ENCODE data around the gene KIAA1210. TPM values are rescaled to one million over a fixed set of nuclear protein-coding genes. Genes with fewer than 3 reads are reported as not detected.
A peak's percentile ranks its signal among the peaks of the same experiment; 100 is the strongest.

The KIAA1210 gene
- total and polyA plus RNA-seq, 2 of the 4 experiments (the other 2 are of a cell fraction), result not detected

DNA sequence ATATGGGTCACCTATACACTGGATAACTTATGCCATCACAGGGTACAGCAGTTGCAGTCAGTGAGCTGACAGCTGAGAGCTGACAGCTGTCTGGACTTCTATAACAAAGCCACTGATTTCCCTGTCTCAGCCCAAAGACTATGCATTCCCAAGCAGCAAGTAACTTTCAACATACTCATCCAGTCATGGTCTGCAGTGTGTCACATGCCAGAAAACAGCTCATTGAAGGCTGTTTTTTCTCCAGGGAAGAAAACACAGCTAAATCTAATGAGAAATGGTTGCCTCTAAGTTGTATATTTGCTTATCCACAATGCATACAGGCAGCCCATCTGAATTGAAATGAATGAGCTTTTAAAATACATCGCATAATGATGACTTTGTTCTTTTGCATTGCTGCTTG lies 6.3 kb downstream of the KIAA1210 start:
- DNase-seq, result peak; percentile 31
- H2BK120ac ChIP-seq (ENCODE audit: low read depth, low read length), result no peak overlapping the region
- no peaks in the 10 kb centered on the region for H3K79me1 ChIP-seq (ENCODE audit: low read depth in 1 of 2, low read length in 2 of 2)
- H4K8ac ChIP-seq (ENCODE audit: low read depth in 2 of 2, low read length in 2 of 2), result no peak overlapping the region
- no peaks in the 10 kb centered on the region for H3K9me1 ChIP-seq (ENCODE audit: insufficient read depth, low read length)
- no peak overlapping the region for H4K91ac ChIP-seq (ENCODE audit: insufficient read depth, low read depth, low read length)
- no peak overlapping the region for H3K23ac ChIP-seq (ENCODE audit: low read depth, low read length)
- no peaks in the 10 kb centered on the region for H3K4me1 ChIP-seq (ENCODE audit: control insufficient read depth, insufficient read depth, low read length)
- H2BK15ac ChIP-seq (ENCODE audit: low read depth, low read length), result no peak overlapping the region
- no peak overlapping the region for H3K56ac ChIP-seq (ENCODE audit: extremely low read depth, insufficient read depth, low read length)
- no peak overlapping the region for H2BK5ac ChIP-seq (ENCODE audit: low read depth, low read length, poor library complexity, severe bottlenecking)
- TF ChIP-seq MXI1 (IDR thresholded peaks at IDR 0.05; ENCODE audit: borderline replicate concordance, low read depth, low read length), result no peak
- no peak for TF ChIP-seq MAZ (IDR thresholded peaks at IDR 0.05; ENCODE audit: borderline replicate concordance, low read depth, low read length)
- no peak for TF ChIP-seq MAFK (IDR thresholded peaks at IDR 0.05; ENCODE audit: low read depth, low read length)
- TF ChIP-seq RFX5 (IDR thresholded peaks at IDR 0.05; ENCODE audit: low read depth, low read length), result no peak
- TF ChIP-seq, protein P1, sequence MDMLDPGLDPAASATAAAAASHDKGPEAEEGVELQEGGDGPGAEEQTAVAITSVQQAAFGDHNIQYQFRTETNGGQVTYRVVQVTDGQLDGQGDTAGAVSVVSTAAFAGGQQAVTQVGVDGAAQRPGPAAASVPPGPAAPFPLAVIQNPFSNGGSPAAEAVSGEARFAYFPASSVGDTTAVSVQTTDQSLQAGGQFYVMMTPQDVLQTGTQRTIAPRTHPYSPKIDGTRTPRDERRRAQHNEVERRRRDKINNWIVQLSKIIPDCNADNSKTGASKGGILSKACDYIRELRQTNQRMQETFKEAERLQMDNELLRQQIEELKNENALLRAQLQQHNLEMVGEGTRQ (IDR thresholded peaks at IDR 0.05; ENCODE audit: low read depth, low read length), result peak; percentile 25; the same call in 1 of the 2 replicates
- TF ChIP-seq, protein P2, sequence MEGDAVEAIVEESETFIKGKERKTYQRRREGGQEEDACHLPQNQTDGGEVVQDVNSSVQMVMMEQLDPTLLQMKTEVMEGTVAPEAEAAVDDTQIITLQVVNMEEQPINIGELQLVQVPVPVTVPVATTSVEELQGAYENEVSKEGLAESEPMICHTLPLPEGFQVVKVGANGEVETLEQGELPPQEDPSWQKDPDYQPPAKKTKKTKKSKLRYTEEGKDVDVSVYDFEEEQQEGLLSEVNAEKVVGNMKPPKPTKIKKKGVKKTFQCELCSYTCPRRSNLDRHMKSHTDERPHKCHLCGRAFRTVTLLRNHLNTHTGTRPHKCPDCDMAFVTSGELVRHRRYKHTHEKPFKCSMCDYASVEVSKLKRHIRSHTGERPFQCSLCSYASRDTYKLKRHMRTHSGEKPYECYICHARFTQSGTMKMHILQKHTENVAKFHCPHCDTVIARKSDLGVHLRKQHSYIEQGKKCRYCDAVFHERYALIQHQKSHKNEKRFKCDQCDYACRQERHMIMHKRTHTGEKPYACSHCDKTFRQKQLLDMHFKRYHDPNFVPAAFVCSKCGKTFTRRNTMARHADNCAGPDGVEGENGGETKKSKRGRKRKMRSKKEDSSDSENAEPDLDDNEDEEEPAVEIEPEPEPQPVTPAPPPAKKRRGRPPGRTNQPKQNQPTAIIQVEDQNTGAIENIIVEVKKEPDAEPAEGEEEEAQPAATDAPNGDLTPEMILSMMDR (conservative IDR thresholded peaks at IDR 0.05; ENCODE audit: low read depth, low read length), result no peak
- no peak overlapping the region for H3K27ac ChIP-seq (ENCODE audit: insufficient read depth, low read length)
- ChIA-PET POLR2A (ENCODE audit: unreplicated experiment) (no interaction called here), CTCF (interaction anchor here (0.7 kb wide), 1 partner anchor 107 kb away, joined by 5 read pairs; no protein-coding TSS in a partner anchor)
- H3K18ac ChIP-seq (ENCODE audit: low read depth, low read length), result no peak overlapping the region
- no CpG with 5 or more reads among the region's 1 CpG for WGBS, 2 experiments (ENCODE audit: extremely low coverage in 2 of 2, insufficient read length in 1 of 2)
- H2AK9ac ChIP-seq (replicated peaks; ENCODE audit: low read depth, low read length, poor library complexity), result no peak overlapping the region
- H3K4ac ChIP-seq (ENCODE audit: low read depth, low read length), result no peak overlapping the region
- H3K4me2 ChIP-seq (ENCODE audit: low read depth, low read length), result no peak overlapping the region
- peaks cover 10% of the 10 kb centered on the region for H3K27me3 ChIP-seq (ENCODE audit: control insufficient read depth, insufficient read depth, low read length)
- H2BK20ac ChIP-seq (ENCODE audit: low read depth, low read length), result no peak overlapping the region
- no peak overlapping the region for H3K14ac ChIP-seq (replicated peaks; ENCODE audit: low read depth, low read length)
- no peak overlapping the region for H3K4me3 ChIP-seq (ENCODE audit: insufficient read depth, low read depth, low read length)
- H3K9ac ChIP-seq (ENCODE audit: low read depth, low read length), result no peak overlapping the region
- no peaks in the 10 kb centered on the region for H4K20me1 ChIP-seq (ENCODE audit: insufficient read depth, low read length)
- H2AK5ac ChIP-seq (ENCODE audit: low read depth, low read length), result no peak overlapping the region
- no TSS peak for BruUV-seq (replicated peaks)
- dilution Hi-C loops (cut with HindIII; ENCODE audit: low sequenced_read_pairs, unreplicated experiment), result no loop called here
- intact Hi-C loops (cut with micrococcal nuclease), result no loop called here
- no peaks in the 10 kb centered on the region for H3K36me3 ChIP-seq (ENCODE audit: control insufficient read depth, insufficient read depth, low read length)
- in situ Hi-C loops (cut with MboI; ENCODE audit: low sequenced_read_pairs), result no loop called here
- H2AFZ ChIP-seq (replicated peaks; ENCODE audit: low read length, poor library complexity), result no peak overlapping the region
- H4K5ac ChIP-seq (ENCODE audit: low read depth, low read length), result no peak overlapping the region
- no peaks in the 10 kb centered on the region for H3K9me3 ChIP-seq (ENCODE audit: control insufficient read depth, insufficient read depth, low read length)
- ATAC-seq (ENCODE audit: low read depth), result peak; percentile 35

Data from IMR-90 (cell line).